IMR-90 (cell line): Measurements from ENCODE around the gene RPS6KL1. TPM values are rescaled to one million over a fixed set of nuclear protein-coding genes. Genes with fewer than 3 reads are reported as not detected.

ENCODE experiments used
- ATAC-seq: fragments of 200-7000 bp; cut with Tn5 transposase; 2 replicates; pipeline ENCODE4 v1.9.1; 2020; ENCODE audit warnings: low read depth, mild to moderate bottlenecking, moderate library complexity
- Bru-seq: library from RNA; stranded (reverse); fragments of 400-500 nt; gene quantifications from one replicate; lab custom pipeline; 2021; lab: Mats Ljungman, UMichigan
- BruChase-seq, 2 experiments: library from RNA; stranded (reverse); fragments of 400-500 nt; gene quantifications; one replicate each; lab custom pipeline; 2021; lab: Mats Ljungman, UMichigan
- BruUV-seq: library from RNA; stranded (reverse); fragments of 400-500 nt; replicated peaks from 2 replicates; lab custom pipeline; 2021; lab: Mats Ljungman, UMichigan
- CTCF ChIA-PET: fragments of 300-600 bp; formaldehyde crosslinking; extraction: SDS; loops from one replicate; lab custom pipeline; 2021; ENCODE audit warnings: antibody characterized with exemption; lab: Yijun Ruan, JAX
- POLR2A ChIA-PET: fragments of 300-600 bp; sonication (Branson Sonifier 250); formaldehyde crosslinking; loops from one replicate; lab custom pipeline; 2022; ENCODE audit warnings: antibody characterized with exemption; ENCODE audit not compliant: unreplicated experiment; lab: Charles Lee
- DNase-seq: peaks from one replicate; pipeline ENCODE4 v3.0.0; 2013
- H2AFZ ChIP-seq: replicated peaks from 2 replicates; pipeline ENCODE3; 2013; ENCODE audit warnings: low read length, mild to moderate bottlenecking; ENCODE audit not compliant: poor library complexity
- H2AK5ac ChIP-seq: 2 replicates; pipeline ENCODE4 v1.6.1; 2013; ENCODE audit warnings: low read depth, low read length, inconsistent platforms
- H2AK9ac ChIP-seq: replicated peaks from 2 replicates; pipeline ENCODE3; 2013; ENCODE audit warnings: mild to moderate bottlenecking, low read depth, low read length, moderate library complexity; ENCODE audit not compliant: poor library complexity
- H2BK120ac ChIP-seq: 2 replicates; pipeline ENCODE4 v1.6.1; 2013; ENCODE audit warnings: low read depth, low read length, inconsistent platforms
- H2BK15ac ChIP-seq: 3 replicates; pipeline ENCODE4 v1.6.1; 2013; ENCODE audit warnings: low read depth, low read length, inconsistent platforms
- H2BK20ac ChIP-seq: 2 replicates; pipeline ENCODE4 v1.6.1; 2013; ENCODE audit warnings: low read depth, mild to moderate bottlenecking, inconsistent platforms, low read length, moderate library complexity
- H2BK5ac ChIP-seq: 2 replicates; pipeline ENCODE4 v1.6.1; 2013; ENCODE audit warnings: mild to moderate bottlenecking, low read depth, low read length, inconsistent platforms; ENCODE audit not compliant: poor library complexity, severe bottlenecking
- H3K14ac ChIP-seq: replicated peaks from 2 replicates; pipeline ENCODE4 v1.6.1; 2013; ENCODE audit warnings: low read depth, low read length, inconsistent platforms
- H3K18ac ChIP-seq: 2 replicates; pipeline ENCODE4 v1.6.1; 2013; ENCODE audit warnings: low read depth, low read length, control low read depth
- H3K23ac ChIP-seq: 2 replicates; pipeline ENCODE4 v1.6.1; 2013; ENCODE audit warnings: low read depth, low read length, inconsistent platforms
- H3K27ac ChIP-seq: 2 replicates; pipeline ENCODE4 v1.5.1; 2013; ENCODE audit warnings: mild to moderate bottlenecking, control low read depth, low read length; ENCODE audit not compliant: insufficient read depth
- H3K27me3 ChIP-seq: 2 replicates; pipeline ENCODE4 v1.6.1; 2013; ENCODE audit warnings: low read length; ENCODE audit not compliant: control insufficient read depth, insufficient read depth
- H3K36me3 ChIP-seq: 2 replicates; pipeline ENCODE4 v1.6.1; 2013; ENCODE audit warnings: low read length, mixed read lengths; ENCODE audit not compliant: control insufficient read depth, insufficient read depth
- H3K4ac ChIP-seq: 2 replicates; pipeline ENCODE4 v1.6.1; 2013; ENCODE audit warnings: low read depth, low read length, inconsistent platforms
- H3K4me1 ChIP-seq: 2 replicates; pipeline ENCODE4 v1.6.1; 2013; ENCODE audit warnings: low read length, mixed read lengths; ENCODE audit not compliant: control insufficient read depth, insufficient read depth
- H3K4me2 ChIP-seq: 2 replicates; pipeline ENCODE4 v1.6.1; 2013; ENCODE audit warnings: low read depth, mild to moderate bottlenecking, control low read depth, low read length, moderate library complexity
- H3K4me3 ChIP-seq: 2 replicates; pipeline ENCODE4 v1.5.1; 2013; ENCODE audit warnings: low read depth, mild to moderate bottlenecking, control low read depth, low read length, moderate library complexity; ENCODE audit not compliant: insufficient read depth
- H3K56ac ChIP-seq: 2 replicates; pipeline ENCODE4 v1.6.1; 2013; ENCODE audit warnings: low read length, inconsistent platforms; ENCODE audit not compliant: insufficient read depth; ENCODE audit errors: extremely low read depth
- H3K79me1 ChIP-seq, 2 experiments: 2 replicates each; pipeline ENCODE4 v1.6.1; 2013; ENCODE audit warnings: low read length in 2 of 2, inconsistent platforms in 1 of 2, low read depth in 1 of 2
- H3K9ac ChIP-seq: 2 replicates; pipeline ENCODE4 v1.6.1; 2013; ENCODE audit warnings: low read depth, low read length, control low read depth
- H3K9me1 ChIP-seq: 2 replicates; pipeline ENCODE4 v1.6.1; 2013; ENCODE audit warnings: low read length, inconsistent platforms; ENCODE audit not compliant: insufficient read depth
- H3K9me3 ChIP-seq: 2 replicates; pipeline ENCODE4 v1.6.1; 2013; ENCODE audit warnings: low read length; ENCODE audit not compliant: control insufficient read depth, insufficient read depth
- H4K20me1 ChIP-seq: 2 replicates; pipeline ENCODE4 v1.6.1; 2013; ENCODE audit warnings: low read length, inconsistent platforms; ENCODE audit not compliant: insufficient read depth
- H4K5ac ChIP-seq: 2 replicates; pipeline ENCODE4 v1.6.1; 2013; ENCODE audit warnings: mild to moderate bottlenecking, low read depth, low read length, control low read depth
- H4K8ac ChIP-seq, 2 experiments: 2 replicates each; pipeline ENCODE4 v1.6.1; 2013; ENCODE audit warnings: low read depth in 2 of 2, low read length in 2 of 2, control low read depth in 1 of 2, inconsistent platforms in 1 of 2
- H4K91ac ChIP-seq: 2 replicates; pipeline ENCODE4 v1.6.1; 2013; ENCODE audit warnings: low read depth, low read length, inconsistent platforms; ENCODE audit not compliant: insufficient read depth
- MAZ ChIP-seq: IDR thresholded peaks from 2 replicates; pipeline ENCODE4 v1.6.1; 2012; ENCODE audit warnings: low read depth, mild to moderate bottlenecking, low read length, improper control_type of control experiment, moderate library complexity, borderline replicate concordance
- RCOR1 ChIP-seq: IDR thresholded peaks from 2 replicates; pipeline ENCODE4 v1.6.1; 2012; ENCODE audit warnings: mild to moderate bottlenecking, low read length, improper control_type of control experiment; ENCODE audit not compliant: insufficient replicate concordance
- WGBS, 2 experiments: methylation state at CpG; one replicate each; pipeline versions ENCODE4 v1.1.5 to v1.1.7; 2013; ENCODE audit warnings: missing lambda C conversion rate in 2 of 2; ENCODE audit not compliant: insufficient read length in 1 of 2; ENCODE audit errors: extremely low coverage in 2 of 2; 5-methylcytosine and 5-hydroxymethylcytosine counted together
- dilution Hi-C: fragments of 300-500 bp; cut with HindIII; formaldehyde crosslinking; loops from one replicate; pipeline ENCODE4 v1.14.3; 2018; ENCODE audit warnings: low sequenced_read_pairs; ENCODE audit not compliant: unreplicated experiment
- in situ Hi-C: fragments of 300-500 bp; cut with MboI; formaldehyde crosslinking; loops from 3 replicates; pipeline ENCODE4 v1.14.3; 2019; ENCODE audit warnings: low sequenced_read_pairs, inconsistent platforms, mixed read lengths
- intact Hi-C: fragments of 100-400 bp; cut with micrococcal nuclease; formaldehyde crosslinking; loops from 2 replicates; pipeline ENCODE4 v1.10.0; 2022
- long read RNA-seq: library from polyadenylated mRNA; unstranded; transcript quantifications from one replicate; pipeline ENCODE4 v2.0.0, GENCODE V29; 2021; ENCODE audit not compliant: unreplicated experiment
- polyA plus RNA-seq, 3 experiments: library from polyadenylated mRNA; depleted of rRNA; stranded (reverse); fragments of >200 nt; gene quantifications; 2 replicates each; pipeline ENCODE4 v1.2.3, GENCODE V29; 2012; ENCODE audit warnings: low replicate concordance in 1 of 3
- total RNA-seq: library from RNA; depleted of rRNA; stranded (reverse); fragments of >200 nt; gene quantifications from 2 replicates; pipeline ENCODE4 v1.2.3, GENCODE V29; 2012; rRNA removed

Gene RPS6KL1, protein sequence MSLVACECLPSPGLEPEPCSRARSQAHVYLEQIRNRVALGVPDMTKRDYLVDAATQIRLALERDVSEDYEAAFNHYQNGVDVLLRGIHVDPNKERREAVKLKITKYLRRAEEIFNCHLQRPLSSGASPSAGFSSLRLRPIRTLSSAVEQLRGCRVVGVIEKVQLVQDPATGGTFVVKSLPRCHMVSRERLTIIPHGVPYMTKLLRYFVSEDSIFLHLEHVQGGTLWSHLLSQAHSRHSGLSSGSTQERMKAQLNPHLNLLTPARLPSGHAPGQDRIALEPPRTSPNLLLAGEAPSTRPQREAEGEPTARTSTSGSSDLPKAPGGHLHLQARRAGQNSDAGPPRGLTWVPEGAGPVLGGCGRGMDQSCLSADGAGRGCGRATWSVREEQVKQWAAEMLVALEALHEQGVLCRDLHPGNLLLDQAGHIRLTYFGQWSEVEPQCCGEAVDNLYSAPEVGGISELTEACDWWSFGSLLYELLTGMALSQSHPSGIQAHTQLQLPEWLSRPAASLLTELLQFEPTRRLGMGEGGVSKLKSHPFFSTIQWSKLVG
- total RNA-seq (0.72 and 1.1 TPM in 2 replicates), polyA plus RNA-seq (2012; rRNA removed) (1.2 and 1.7 TPM in 2 replicates), Bru-seq, nascent RNA (percentile 23 among the genes with signal in this experiment), BruChase-seq, experiment 1, labeled RNA remaining after a 6-hour chase (percentile 24 among the genes with signal in this experiment), BruChase-seq, experiment 2, labeled RNA remaining after a 2-hour chase (percentile 23 among the genes with signal in this experiment)
- polyA plus RNA-seq (2012; cell fraction: cytosol; rRNA removed) = 0.44 and 0.67 TPM in 2 replicates
- polyA plus RNA-seq (2012; cell fraction: nucleus; rRNA removed; ENCODE audit: low replicate concordance) = 3.6 and 5.3 TPM in 2 replicates
- long read RNA-seq, partial matches to known transcripts = 0 of 1 reads
- long read RNA-seq, other reads (novel, unspliced or antisense) = 1 of 1 reads

DNA sequence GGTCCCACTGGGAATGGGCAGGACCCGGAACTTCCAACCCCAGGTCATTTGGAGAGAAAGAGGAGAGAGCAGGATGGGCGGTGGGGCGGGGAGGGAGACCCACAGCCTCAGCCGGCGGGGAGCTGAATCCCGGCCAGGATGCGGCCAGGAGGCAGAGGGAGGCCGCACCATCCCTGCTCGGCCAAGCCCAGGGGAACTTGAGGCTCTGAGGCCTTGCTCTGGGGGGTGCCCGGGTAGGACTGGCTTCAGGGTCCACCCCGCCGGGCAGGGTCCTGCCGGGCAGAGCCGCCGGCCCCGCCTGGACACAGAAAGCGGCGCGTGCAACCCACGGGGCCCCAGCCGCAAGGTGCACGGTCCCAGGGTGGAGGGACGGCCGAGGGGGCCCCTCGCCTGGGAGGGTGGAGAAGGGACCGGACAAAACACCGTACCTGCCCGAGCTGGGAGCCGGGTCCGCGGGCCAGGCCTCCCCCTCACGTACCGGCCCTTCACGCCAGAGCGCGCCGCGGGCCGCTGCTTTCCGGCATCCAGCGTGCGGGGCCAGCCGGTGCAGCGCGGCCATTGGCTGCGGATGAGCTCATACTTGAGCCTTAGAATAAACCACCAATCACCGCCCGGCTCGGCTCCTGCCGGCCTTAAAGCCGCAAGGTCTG, at the start of gene RPS6KL1:
TSS of gene RPS6KL1 (minus strand) at position 509 of the 650 bp plus-strand sequence. CDS start 1,719 bp downstream, outside the sequence.
- 0 out of 2 replicates have a peak, but pooled peaks cover 2% of the 10 kb centered on the region for H3K9me1 ChIP-seq
- peaks cover 4% of the 10 kb centered on the region for H3K27me3 ChIP-seq
- 24% methylated on average over 5 of the region's 51 CpGs; no CpG with 5 or more reads in 1 of the 2 experiments for WGBS, 2 experiments
- H2BK15ac ChIP-seq = no peak within 1 kb of the TSS
- no peak within 1 kb of the TSS for H3K4ac ChIP-seq
- intact Hi-C loops = no loop called here
- H4K5ac ChIP-seq = no peak within 1 kb of the TSS
- no peak within 1 kb of the TSS for H3K14ac ChIP-seq
- H4K8ac ChIP-seq = no peak within 1 kb of the TSS
- H2AK5ac ChIP-seq = no peak within 1 kb of the TSS
- H3K9ac ChIP-seq = no peak within 1 kb of the TSS
- H3K56ac ChIP-seq = no peak within 1 kb of the TSS
- no peaks in the 10 kb centered on the region for H3K9me3 ChIP-seq
- peaks cover 3% of the 10 kb centered on the region; the same call in 1 of the 2 replicates for H3K4me1 ChIP-seq
- H3K4me2 ChIP-seq = peak within 1 kb of the TSS; percentile 76
- H2AFZ ChIP-seq = peak within 1 kb of the TSS; percentile 88
- H2BK120ac ChIP-seq = no peak within 1 kb of the TSS
- H2BK20ac ChIP-seq = no peak within 1 kb of the TSS
- H3K36me3 ChIP-seq = no peaks in the 10 kb centered on the region
- in situ Hi-C loops = no loop called here
- DNase-seq (peak; percentile 68), ATAC-seq (peak; percentile 97)
- H2AK9ac ChIP-seq = peak within 1 kb of the TSS; percentile 70
- POLR2A ChIA-PET = interaction anchor here (0.6 to 0.7 kb wide), 2 partner anchors 12 to 55 kb away, joined by 4 to 9 read pairs; no protein-coding TSS in a partner anchor
- TF ChIP-seq RCOR1 (peak; percentile 92), MAZ (no peak)
- H2BK5ac ChIP-seq = no peak within 1 kb of the TSS
- H3K79me1 ChIP-seq = no peaks in the 10 kb centered on the region
- dilution Hi-C loops = no loop called here
- H3K4me3 ChIP-seq = peak within 1 kb of the TSS; percentile 47
- no TSS peak for BruUV-seq
- CTCF ChIA-PET = interaction anchor here (1.4 to 1.5 kb wide), 2 partner anchors 17 to 165 kb away, joined by 3 to 7 read pairs; no protein-coding TSS in a partner anchor
- 0 out of 2 replicates have a peak within 1 kb of the TSS, but pooled peaks have one; percentile 46 for H3K23ac ChIP-seq
- no peak within 1 kb of the TSS for H4K91ac ChIP-seq
- H4K20me1 ChIP-seq = no peaks in the 10 kb centered on the region
- no peak within 1 kb of the TSS for H3K27ac ChIP-seq
- no peak within 1 kb of the TSS for H3K18ac ChIP-seq
